KOPT-K1 (cell line): Measurements from ENCODE around the gene GPAM.
"Not testable (repeated sequence)": the region's sequence is repeated elsewhere in the genome, so short reads cannot be mapped to it uniquely, and the experiment has no call there.

Experiments used
- H3K27ac ChIP-seq: fragments of 200-600 bp; sonication (generic); 2 replicates; pipeline ENCODE4 v1.5.1; 2016; ENCODE audit warnings: antibody characterized with exemption, mild to moderate bottlenecking, low read depth, low read length; ENCODE audit not compliant: poor library complexity, severe bottlenecking
- H3K36me3 ChIP-seq: fragments of 200-600 bp; sonication (generic); 2 replicates; pipeline ENCODE4 v1.5.1; 2017; ENCODE audit warnings: antibody characterized with exemption, mild to moderate bottlenecking, low read length, moderate library complexity; ENCODE audit not compliant: insufficient read depth
- H3K9me3 ChIP-seq: fragments of 200-600 bp; sonication (generic); 2 replicates; pipeline ENCODE4 v1.5.1; 2017; ENCODE audit warnings: antibody characterized with exemption, low read length, mild to moderate bottlenecking; ENCODE audit not compliant: insufficient read depth, poor library complexity, severe bottlenecking

The GPAM gene

GRCh38 chr10:112137154-112137987, 46.2 kb downstream of the GPAM start:
- Histone ChIP-seq H3K9me3 (no peaks in the 10 kb centered on the region), H3K27ac (no peak overlapping the region), H3K36me3 (no peaks in the 10 kb centered on the region)

DNA sequence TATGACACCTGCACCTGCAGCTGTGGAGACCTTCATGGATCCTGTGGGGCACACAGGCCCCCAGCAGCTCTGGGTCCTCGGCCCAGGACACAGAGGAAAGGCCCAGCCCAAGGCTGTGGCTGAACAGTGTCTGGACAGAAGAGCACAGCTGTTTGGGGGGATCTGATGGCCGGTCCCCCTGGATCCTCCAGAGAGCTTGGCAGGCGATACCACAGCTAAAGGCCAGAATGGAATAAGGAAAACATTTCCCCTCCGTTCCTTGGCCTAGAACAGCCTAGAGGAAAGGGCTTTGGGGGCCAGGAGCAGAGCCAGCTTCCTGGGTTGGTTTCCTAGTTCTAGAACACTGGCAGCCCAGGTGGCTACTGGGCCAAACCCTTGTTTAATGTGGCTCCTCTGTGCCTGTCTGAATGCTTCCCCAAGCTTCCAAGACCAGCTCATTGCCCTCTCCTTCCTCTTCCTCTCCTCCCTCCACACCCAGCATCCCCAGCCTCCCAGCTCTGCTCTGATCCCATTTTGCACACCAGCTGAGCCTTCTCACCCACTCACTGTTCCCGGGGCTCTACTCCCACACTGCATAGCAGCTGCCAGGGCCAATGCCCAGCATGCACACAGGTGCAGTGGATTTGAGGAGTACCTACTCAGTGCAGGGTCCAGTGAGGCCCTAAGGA, 46.9 kb downstream of the GPAM start:
- Histone ChIP-seq H3K9me3 (no peaks in the 10 kb centered on the region), H3K27ac (no peak overlapping the region), H3K36me3 (no peaks in the 10 kb centered on the region)

- Histone ChIP-seq H3K36me3 (no peaks in the 10 kb centered on the region), H3K27ac (no peak overlapping the region), H3K9me3 (no peaks in the 10 kb centered on the region)
Observed at GRCh38 chr10:112135604-112136003, 48.0 kb downstream of the GPAM start.

GRCh38 chr10:112132435-112132834, 51.1 kb downstream of the GPAM start:
- no peak overlapping the region for H3K27ac ChIP-seq
- H3K36me3 ChIP-seq, result no peaks in the 10 kb centered on the region
- no peaks in the 10 kb centered on the region for H3K9me3 ChIP-seq

DNA sequence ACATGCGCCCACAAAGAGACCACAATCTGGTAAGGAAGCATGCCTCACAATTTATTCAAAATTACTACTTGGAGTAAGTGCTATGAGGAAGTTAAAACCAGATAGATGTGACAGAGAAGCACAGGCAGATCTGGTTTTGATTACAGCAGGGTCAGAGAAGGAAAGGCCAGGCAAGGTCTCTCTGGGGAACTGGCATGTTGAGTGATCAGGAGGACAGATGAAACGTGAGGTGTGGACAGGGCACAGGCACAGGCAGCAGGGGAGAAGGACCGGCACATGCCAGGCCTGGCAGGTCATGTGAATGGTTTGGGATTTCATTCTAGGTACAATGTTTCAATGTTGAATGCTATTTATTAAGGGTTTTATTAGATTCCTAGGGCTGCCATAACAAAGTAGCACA, 51.6 kb downstream of the GPAM start:
- Histone ChIP-seq H3K27ac (no peak overlapping the region), H3K36me3 (no peaks in the 10 kb centered on the region), H3K9me3 (no peaks in the 10 kb centered on the region)

GRCh38 chr10:112131346-112131745, 52.2 kb downstream of the GPAM start:
- Histone ChIP-seq H3K36me3 (no peaks in the 10 kb centered on the region), H3K27ac (no peak overlapping the region), H3K9me3 (no peaks in the 10 kb centered on the region)

GRCh38 chr10:112126901-112127300, 56.7 kb downstream of the GPAM start:
- Histone ChIP-seq H3K36me3 (no peaks in the 10 kb centered on the region), H3K27ac (no peak overlapping the region), H3K9me3 (no peaks in the 10 kb centered on the region)

DNA sequence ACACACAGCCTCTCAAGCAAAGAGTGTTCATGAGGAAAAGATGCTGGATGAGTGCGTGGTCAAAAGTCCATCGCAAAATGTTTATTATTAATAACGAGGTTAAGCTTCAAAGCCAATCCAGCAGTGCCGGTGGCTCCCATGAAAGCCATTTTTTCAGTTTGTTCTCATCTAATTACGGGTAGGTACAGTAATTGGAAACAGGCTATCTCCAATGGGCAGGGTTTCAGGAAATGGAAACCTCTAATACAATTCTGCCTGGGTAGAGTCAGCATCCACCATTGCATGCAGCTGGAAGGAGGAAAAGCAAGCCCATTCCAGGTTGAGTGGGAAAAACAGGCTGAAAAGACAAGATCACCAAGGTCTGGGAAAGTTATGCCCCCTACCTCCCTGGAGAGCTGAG, 57.4 kb downstream of the GPAM start:
- H3K9me3 ChIP-seq, result no peaks in the 10 kb centered on the region
- H3K36me3 ChIP-seq, result no peaks in the 10 kb centered on the region
- no peak overlapping the region for H3K27ac ChIP-seq

- Histone ChIP-seq H3K27ac (no peak overlapping the region), H3K36me3 (no peaks in the 10 kb centered on the region), H3K9me3 (no peaks in the 10 kb centered on the region)
Observed at GRCh38 chr10:112124866-112125265, 58.7 kb downstream of the GPAM start.

DNA sequence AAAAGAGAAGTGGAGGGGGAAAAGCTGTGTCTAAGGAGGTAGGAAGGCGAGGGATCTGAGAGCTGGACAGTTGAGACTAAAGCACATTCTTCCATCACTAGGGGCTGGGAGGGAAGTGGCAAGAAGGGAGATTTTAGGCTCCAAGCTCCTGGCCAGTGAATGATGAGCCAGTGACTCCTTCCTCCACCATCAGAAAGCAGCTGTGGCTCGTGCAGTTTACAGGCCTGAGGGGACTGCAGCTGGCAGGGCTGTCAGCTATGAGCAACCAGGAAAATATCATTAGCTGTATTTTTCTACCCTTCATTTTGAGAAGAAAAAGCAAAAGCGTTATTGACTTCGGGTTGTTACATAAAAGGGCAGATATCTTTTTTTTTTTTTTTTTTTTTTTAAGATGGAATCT, 60.7 kb downstream of the GPAM start:
- Histone ChIP-seq H3K9me3 (no peaks in the 10 kb centered on the region), H3K36me3 (no peaks in the 10 kb centered on the region), H3K27ac (no peak overlapping the region)

DNA sequence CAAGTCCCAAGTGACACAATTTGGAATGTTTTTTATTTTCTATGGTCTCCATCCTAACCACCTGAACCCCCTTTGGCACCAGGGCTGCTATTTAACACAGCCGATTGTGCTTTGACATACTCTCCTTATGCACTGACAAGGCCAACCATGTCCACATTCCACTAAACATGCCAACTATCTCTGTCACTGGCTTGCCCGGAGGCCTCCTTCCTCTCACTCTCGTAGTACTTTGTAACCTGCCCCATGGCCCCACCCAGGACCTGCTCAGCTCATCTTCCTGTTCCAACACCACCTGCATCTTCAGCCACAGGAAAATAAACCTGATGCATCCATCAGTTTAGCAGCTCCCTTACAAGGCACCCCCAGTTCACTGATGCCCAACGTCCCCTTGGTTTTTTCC, 63.1 kb downstream of the GPAM start:
- H3K27ac ChIP-seq, result no peak overlapping the region
- H3K9me3 ChIP-seq, result no peaks in the 10 kb centered on the region
- no peaks in the 10 kb centered on the region for H3K36me3 ChIP-seq

GRCh38 chr10:112115781-112116385, 67.7 kb downstream of the GPAM start:
- Histone ChIP-seq H3K9me3 (no peaks in the 10 kb centered on the region), H3K27ac (no peak overlapping the region), H3K36me3 (no peaks in the 10 kb centered on the region)

DNA sequence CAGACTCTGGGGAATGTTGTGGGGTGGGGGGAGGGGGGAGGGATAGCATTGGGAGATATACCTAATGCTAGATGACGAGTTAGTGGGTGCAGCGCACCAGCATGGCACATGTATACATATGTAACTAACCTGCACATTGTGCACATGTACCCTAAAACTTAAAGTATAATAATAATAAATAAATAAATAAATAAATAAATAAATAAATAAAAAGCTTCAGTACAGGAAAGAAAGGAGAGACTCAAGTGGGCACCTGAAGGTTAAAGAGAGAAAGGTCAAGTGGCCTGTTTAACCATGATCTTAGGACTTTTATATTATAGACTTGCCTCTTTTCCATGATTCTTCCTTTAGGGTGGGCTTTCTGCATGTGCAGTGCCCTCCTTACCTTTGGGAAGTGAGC, 73.8 kb downstream of the GPAM start:
- not testable (repeated sequence) for H3K36me3 ChIP-seq, H3K9me3 ChIP-seq, H3K27ac ChIP-seq
